IMR-90 (cell line): Measurements from ENCODE around the gene RING1. TPM values are rescaled to one million over a fixed set of nuclear protein-coding genes. Genes with fewer than 3 reads are reported as not detected.

Experiments
- ATAC-seq: fragments of 200-7000 bp; cut with Tn5 transposase; 2 replicates; pipeline ENCODE4 v1.9.1; 2020; ENCODE audit warnings: low read depth, mild to moderate bottlenecking, moderate library complexity
- BruUV-seq: library from RNA; stranded (reverse); fragments of 400-500 nt; replicated peaks from 2 replicates; lab custom pipeline; 2021; lab: Mats Ljungman, UMichigan
- CTCF ChIA-PET: fragments of 300-600 bp; formaldehyde crosslinking; extraction: SDS; loops from one replicate; lab custom pipeline; 2021; ENCODE audit warnings: antibody characterized with exemption; lab: Yijun Ruan, JAX
- POLR2A ChIA-PET: fragments of 300-600 bp; sonication (Branson Sonifier 250); formaldehyde crosslinking; loops from one replicate; lab custom pipeline; 2022; ENCODE audit warnings: antibody characterized with exemption; ENCODE audit not compliant: unreplicated experiment; lab: Charles Lee
- DNase-seq: peaks from one replicate; pipeline ENCODE4 v3.0.0; 2013
- H2AFZ ChIP-seq: replicated peaks from 2 replicates; pipeline ENCODE3; 2013; ENCODE audit warnings: low read length, mild to moderate bottlenecking; ENCODE audit not compliant: poor library complexity
- H2AK5ac ChIP-seq: 2 replicates; pipeline ENCODE4 v1.6.1; 2013; ENCODE audit warnings: low read depth, low read length, inconsistent platforms
- H2AK9ac ChIP-seq: replicated peaks from 2 replicates; pipeline ENCODE3; 2013; ENCODE audit warnings: mild to moderate bottlenecking, low read depth, low read length, moderate library complexity; ENCODE audit not compliant: poor library complexity
- H2BK120ac ChIP-seq: 2 replicates; pipeline ENCODE4 v1.6.1; 2013; ENCODE audit warnings: low read depth, low read length, inconsistent platforms
- H2BK15ac ChIP-seq: 3 replicates; pipeline ENCODE4 v1.6.1; 2013; ENCODE audit warnings: low read depth, low read length, inconsistent platforms
- H2BK20ac ChIP-seq: 2 replicates; pipeline ENCODE4 v1.6.1; 2013; ENCODE audit warnings: low read depth, mild to moderate bottlenecking, inconsistent platforms, low read length, moderate library complexity
- H2BK5ac ChIP-seq: 2 replicates; pipeline ENCODE4 v1.6.1; 2013; ENCODE audit warnings: mild to moderate bottlenecking, low read depth, low read length, inconsistent platforms; ENCODE audit not compliant: poor library complexity, severe bottlenecking
- H3K14ac ChIP-seq: replicated peaks from 2 replicates; pipeline ENCODE4 v1.6.1; 2013; ENCODE audit warnings: low read depth, low read length, inconsistent platforms
- H3K18ac ChIP-seq: 2 replicates; pipeline ENCODE4 v1.6.1; 2013; ENCODE audit warnings: low read depth, low read length, control low read depth
- H3K23ac ChIP-seq: 2 replicates; pipeline ENCODE4 v1.6.1; 2013; ENCODE audit warnings: low read depth, low read length, inconsistent platforms
- H3K27ac ChIP-seq: 2 replicates; pipeline ENCODE4 v1.5.1; 2013; ENCODE audit warnings: mild to moderate bottlenecking, control low read depth, low read length; ENCODE audit not compliant: insufficient read depth
- H3K27me3 ChIP-seq: 2 replicates; pipeline ENCODE4 v1.6.1; 2013; ENCODE audit warnings: low read length; ENCODE audit not compliant: control insufficient read depth, insufficient read depth
- H3K36me3 ChIP-seq: 2 replicates; pipeline ENCODE4 v1.6.1; 2013; ENCODE audit warnings: low read length, mixed read lengths; ENCODE audit not compliant: control insufficient read depth, insufficient read depth
- H3K4ac ChIP-seq: 2 replicates; pipeline ENCODE4 v1.6.1; 2013; ENCODE audit warnings: low read depth, low read length, inconsistent platforms
- H3K4me1 ChIP-seq: 2 replicates; pipeline ENCODE4 v1.6.1; 2013; ENCODE audit warnings: low read length, mixed read lengths; ENCODE audit not compliant: control insufficient read depth, insufficient read depth
- H3K4me2 ChIP-seq: 2 replicates; pipeline ENCODE4 v1.6.1; 2013; ENCODE audit warnings: low read depth, mild to moderate bottlenecking, control low read depth, low read length, moderate library complexity
- H3K4me3 ChIP-seq: 2 replicates; pipeline ENCODE4 v1.5.1; 2013; ENCODE audit warnings: low read depth, mild to moderate bottlenecking, control low read depth, low read length, moderate library complexity; ENCODE audit not compliant: insufficient read depth
- H3K56ac ChIP-seq: 2 replicates; pipeline ENCODE4 v1.6.1; 2013; ENCODE audit warnings: low read length, inconsistent platforms; ENCODE audit not compliant: insufficient read depth; ENCODE audit errors: extremely low read depth
- H3K79me1 ChIP-seq, 2 experiments: 2 replicates each; pipeline ENCODE4 v1.6.1; 2013; ENCODE audit warnings: low read length in 2 of 2, inconsistent platforms in 1 of 2, low read depth in 1 of 2
- H3K9ac ChIP-seq: 2 replicates; pipeline ENCODE4 v1.6.1; 2013; ENCODE audit warnings: low read depth, low read length, control low read depth
- H3K9me1 ChIP-seq: 2 replicates; pipeline ENCODE4 v1.6.1; 2013; ENCODE audit warnings: low read length, inconsistent platforms; ENCODE audit not compliant: insufficient read depth
- H3K9me3 ChIP-seq: 2 replicates; pipeline ENCODE4 v1.6.1; 2013; ENCODE audit warnings: low read length; ENCODE audit not compliant: control insufficient read depth, insufficient read depth
- H4K20me1 ChIP-seq: 2 replicates; pipeline ENCODE4 v1.6.1; 2013; ENCODE audit warnings: low read length, inconsistent platforms; ENCODE audit not compliant: insufficient read depth
- H4K5ac ChIP-seq: 2 replicates; pipeline ENCODE4 v1.6.1; 2013; ENCODE audit warnings: mild to moderate bottlenecking, low read depth, low read length, control low read depth
- H4K8ac ChIP-seq, 2 experiments: 2 replicates each; pipeline ENCODE4 v1.6.1; 2013; ENCODE audit warnings: low read depth in 2 of 2, low read length in 2 of 2, control low read depth in 1 of 2, inconsistent platforms in 1 of 2
- H4K91ac ChIP-seq: 2 replicates; pipeline ENCODE4 v1.6.1; 2013; ENCODE audit warnings: low read depth, low read length, inconsistent platforms; ENCODE audit not compliant: insufficient read depth
- BHLHE40 ChIP-seq: fragments of 150-350 bp; IDR thresholded peaks from 2 replicates; pipeline ENCODE4 v1.6.1; 2016; ENCODE audit warnings: mild to moderate bottlenecking, low read depth, low read length
- CEBPB ChIP-seq: IDR thresholded peaks from 2 replicates; pipeline ENCODE4 v1.6.1; 2012; ENCODE audit warnings: low read depth, low read length, improper control_type of control experiment
- CHD1 ChIP-seq: IDR thresholded peaks from 2 replicates; pipeline ENCODE4 v1.6.1; 2012; ENCODE audit warnings: low read depth, low read length, improper control_type of control experiment
- CTCF ChIP-seq: conservative IDR thresholded peaks from 2 replicates; pipeline ENCODE4 v1.5.1; 2012; ENCODE audit warnings: mild to moderate bottlenecking, low read depth, low read length, improper control_type of control experiment
- FOS ChIP-seq: fragments of 150-350 bp; IDR thresholded peaks from 2 replicates; pipeline ENCODE4 v1.6.1; 2016; ENCODE audit warnings: low read depth, low read length
- MAFK ChIP-seq: IDR thresholded peaks from 2 replicates; pipeline ENCODE4 v1.6.1; 2012; ENCODE audit warnings: low read depth, low read length, improper control_type of control experiment
- MAZ ChIP-seq: IDR thresholded peaks from 2 replicates; pipeline ENCODE4 v1.6.1; 2012; ENCODE audit warnings: low read depth, mild to moderate bottlenecking, low read length, improper control_type of control experiment, moderate library complexity, borderline replicate concordance
- MXI1 ChIP-seq: IDR thresholded peaks from 2 replicates; pipeline ENCODE4 v1.6.1; 2012; ENCODE audit warnings: low read depth, mild to moderate bottlenecking, low read length, moderate library complexity, borderline replicate concordance
- NFE2L2 ChIP-seq: fragments of 150-350 bp; IDR thresholded peaks from 2 replicates; pipeline ENCODE4 v1.6.1; 2016; ENCODE audit warnings: low read depth, mild to moderate bottlenecking, low read length
- POLR2A ChIP-seq: IDR thresholded peaks from 2 replicates; pipeline ENCODE4 v1.6.1; 2012; ENCODE audit warnings: mild to moderate bottlenecking, low read depth, low read length
- RAD21 ChIP-seq: IDR thresholded peaks from 2 replicates; pipeline ENCODE4 v1.6.1; 2012; ENCODE audit warnings: low read length, improper control_type of control experiment
- RCOR1 ChIP-seq: IDR thresholded peaks from 2 replicates; pipeline ENCODE4 v1.6.1; 2012; ENCODE audit warnings: mild to moderate bottlenecking, low read length, improper control_type of control experiment; ENCODE audit not compliant: insufficient replicate concordance
- RFX5 ChIP-seq: IDR thresholded peaks from 2 replicates; pipeline ENCODE4 v1.8.0; 2012; ENCODE audit warnings: low read depth, mild to moderate bottlenecking, low read length, moderate library complexity
- USF2 ChIP-seq: fragments of 150-350 bp; IDR thresholded peaks from 2 replicates; pipeline ENCODE4 v1.6.1; 2017; ENCODE audit warnings: mild to moderate bottlenecking, antibody characterized with exemption, low read length, low read depth
- WGBS, 2 experiments: methylation state at CpG; one replicate each; pipeline versions ENCODE4 v1.1.5 to v1.1.7; 2013; ENCODE audit warnings: missing lambda C conversion rate in 2 of 2; ENCODE audit not compliant: insufficient read length in 1 of 2; ENCODE audit errors: extremely low coverage in 2 of 2; 5-methylcytosine and 5-hydroxymethylcytosine counted together
- dilution Hi-C: fragments of 300-500 bp; cut with HindIII; formaldehyde crosslinking; loops from one replicate; pipeline ENCODE4 v1.14.3; 2018; ENCODE audit warnings: low sequenced_read_pairs; ENCODE audit not compliant: unreplicated experiment
- in situ Hi-C: fragments of 300-500 bp; cut with MboI; formaldehyde crosslinking; loops from 3 replicates; pipeline ENCODE4 v1.14.3; 2019; ENCODE audit warnings: low sequenced_read_pairs, inconsistent platforms, mixed read lengths
- intact Hi-C: fragments of 100-400 bp; cut with micrococcal nuclease; formaldehyde crosslinking; loops from 2 replicates; pipeline ENCODE4 v1.10.0; 2022
- polyA plus RNA-seq, 3 experiments: library from polyadenylated mRNA; depleted of rRNA; stranded (reverse); fragments of >200 nt; gene quantifications; 2 replicates each; pipeline ENCODE4 v1.2.3, GENCODE V29; 2012; ENCODE audit warnings: low replicate concordance in 1 of 3
- total RNA-seq: library from RNA; depleted of rRNA; stranded (reverse); fragments of >200 nt; gene quantifications from 2 replicates; pipeline ENCODE4 v1.2.3, GENCODE V29; 2012
- TF ChIP-seq, protein P1 (sequence below): fragments of 150-350 bp; IDR thresholded peaks from 2 replicates; pipeline ENCODE4 v1.6.1; 2016; ENCODE audit warnings: low read depth, mild to moderate bottlenecking, low read length, moderate library complexity, borderline replicate concordance

The RING1 gene
- total and polyA plus RNA-seq, 2 of the 4 experiments (the other 2 are of a cell fraction): 14.9 to 40.8 TPM

DNA sequence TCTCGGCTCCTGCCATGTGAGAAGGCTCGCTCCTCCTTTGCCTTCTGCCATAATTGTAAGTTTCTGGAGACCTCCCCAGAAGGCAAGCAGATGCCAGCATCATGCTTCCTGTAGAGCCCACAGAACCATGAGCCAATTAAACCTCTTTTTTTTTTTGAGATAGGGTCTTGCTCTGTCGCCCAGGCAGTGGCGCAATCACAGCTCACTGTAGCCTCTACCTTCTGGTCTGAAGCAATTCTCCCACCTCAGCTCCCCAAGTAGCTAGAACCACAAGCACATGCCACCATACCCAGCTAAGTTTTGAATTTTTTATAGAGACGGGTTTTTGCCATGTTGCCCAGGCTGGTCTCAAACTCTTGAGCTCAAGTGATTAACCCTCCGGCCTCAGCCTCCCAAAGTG is 28.6 kb downstream of the RING1 start:
- H2BK20ac ChIP-seq: no peak overlapping the region
- in situ Hi-C loops: no loop called here

More for the DNA sequence above, 28.6 kb downstream of the RING1 start:
- H3K9me3 ChIP-seq: no peaks in the 10 kb centered on the region
- H3K18ac ChIP-seq: no peak overlapping the region
- H3K4me3 ChIP-seq: no peak overlapping the region
- no peak overlapping the region for H2AK9ac ChIP-seq
- dilution Hi-C loops (no loop called here), intact Hi-C loops (no loop called here)
- no peak overlapping the region for H3K27ac ChIP-seq
- ATAC-seq (no peak), DNase-seq (no peak)
- ChIA-PET CTCF (no interaction called here), POLR2A (no interaction called here)
- no peak overlapping the region for H3K14ac ChIP-seq
- no peaks in the 10 kb centered on the region for H3K9me1 ChIP-seq
- H2AFZ ChIP-seq: no peak overlapping the region
- no peak overlapping the region for H3K56ac ChIP-seq
- no peak overlapping the region for H3K9ac ChIP-seq
- H3K4me1 ChIP-seq: no peaks in the 10 kb centered on the region
- H4K91ac ChIP-seq: no peak overlapping the region
- H3K4me2 ChIP-seq: no peak overlapping the region
- H4K20me1 ChIP-seq: no peaks in the 10 kb centered on the region
- no peak overlapping the region for H3K4ac ChIP-seq
- no peak for TF ChIP-seq CEBPB
- no peak for TF ChIP-seq RCOR1
- TF ChIP-seq MXI1: no peak
- TF ChIP-seq MAZ: no peak
- TF ChIP-seq FOS: no peak
- TF ChIP-seq CHD1: no peak
- no peak for TF ChIP-seq BHLHE40
- TF ChIP-seq USF2: no peak
- no peak for TF ChIP-seq CTCF
- TF ChIP-seq NFE2L2: no peak
- no peak for TF ChIP-seq POLR2A
- no peak for TF ChIP-seq MAFK
- TF ChIP-seq RAD21: no peak
- TF ChIP-seq, protein P1, sequence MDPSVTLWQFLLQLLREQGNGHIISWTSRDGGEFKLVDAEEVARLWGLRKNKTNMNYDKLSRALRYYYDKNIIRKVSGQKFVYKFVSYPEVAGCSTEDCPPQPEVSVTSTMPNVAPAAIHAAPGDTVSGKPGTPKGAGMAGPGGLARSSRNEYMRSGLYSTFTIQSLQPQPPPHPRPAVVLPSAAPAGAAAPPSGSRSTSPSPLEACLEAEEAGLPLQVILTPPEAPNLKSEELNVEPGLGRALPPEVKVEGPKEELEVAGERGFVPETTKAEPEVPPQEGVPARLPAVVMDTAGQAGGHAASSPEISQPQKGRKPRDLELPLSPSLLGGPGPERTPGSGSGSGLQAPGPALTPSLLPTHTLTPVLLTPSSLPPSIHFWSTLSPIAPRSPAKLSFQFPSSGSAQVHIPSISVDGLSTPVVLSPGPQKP: no peak
- no peak for TF ChIP-seq RFX5
- BruUV-seq: no TSS peak
- H3K23ac ChIP-seq: no peak overlapping the region
- no peak overlapping the region for H2BK15ac ChIP-seq
- H3K27me3 ChIP-seq: peaks cover 51% of the 10 kb centered on the region
- no peaks in the 10 kb centered on the region for H3K79me1 ChIP-seq
- no peak overlapping the region for H4K5ac ChIP-seq
- H2BK120ac ChIP-seq: no peak overlapping the region
- H3K36me3 ChIP-seq: no peaks in the 10 kb centered on the region
- H2BK5ac ChIP-seq: no peak overlapping the region
- no peak overlapping the region for H4K8ac ChIP-seq
- WGBS, 2 experiments: 84% methylated on average over 2 of the region's 6 CpGs; no CpG with 5 or more reads in 1 of the 2 experiments
- no peak overlapping the region for H2AK5ac ChIP-seq
